Stimulated activated naive CD4-positive, alpha-beta T cell treated with Interleukin-2 at 50 U/mL for 16 hours (primary cell): ENCODE data around the gene KCNQ1.

Source experiments
- DNase-seq: peaks from one replicate; lab custom pipeline; 2025; lab: John Stamatoyannopoulos, UW

Gene KCNQ1

DNA sequence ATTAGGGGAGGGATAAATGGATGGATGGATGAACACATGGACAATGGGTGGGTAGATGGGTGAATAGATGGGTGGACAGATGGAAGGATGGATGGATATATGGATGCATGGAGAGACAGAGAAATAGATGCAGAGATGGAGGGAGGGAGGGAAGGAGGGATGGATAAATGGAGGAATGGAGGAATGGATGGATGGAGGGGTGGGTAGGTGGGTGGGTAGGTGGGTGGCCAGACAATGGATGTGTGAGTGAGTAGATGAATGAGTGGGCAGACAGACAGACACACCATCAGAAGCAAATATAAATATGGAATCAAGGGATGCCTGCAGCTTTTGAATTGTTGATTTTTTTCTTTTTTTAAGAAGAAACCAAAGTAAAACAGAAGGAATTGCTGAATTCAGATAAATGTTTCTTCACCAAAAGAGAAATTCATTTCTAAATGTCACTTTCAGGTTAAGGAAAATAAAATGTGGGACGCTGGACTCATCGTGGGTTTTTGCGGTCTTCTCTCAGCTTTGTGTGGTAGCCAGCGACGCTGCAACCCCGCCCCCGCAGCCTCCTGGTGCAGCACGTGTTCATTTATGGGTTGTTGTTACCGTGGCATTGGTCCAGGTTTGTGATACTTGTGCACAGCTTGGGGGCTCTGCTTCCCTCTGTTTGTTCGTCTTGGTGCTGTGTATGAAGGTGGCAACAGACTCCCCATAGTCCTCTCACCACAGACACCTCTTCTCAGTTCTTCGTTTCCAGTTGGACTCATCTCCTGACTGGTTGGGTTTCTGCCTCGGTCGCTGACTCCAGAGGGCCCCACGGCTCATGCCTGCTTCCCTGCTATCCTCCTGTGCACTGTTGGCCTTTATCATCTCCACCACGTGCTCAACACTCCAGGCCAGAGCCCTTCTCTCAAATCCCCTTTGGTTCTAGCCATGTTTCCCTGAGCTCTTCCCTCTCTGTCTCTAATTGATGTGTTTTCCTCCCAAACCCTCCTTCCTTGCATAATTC, 364.3 kb downstream of the KCNQ1 start:
- no peak for DNase-seq

DNA sequence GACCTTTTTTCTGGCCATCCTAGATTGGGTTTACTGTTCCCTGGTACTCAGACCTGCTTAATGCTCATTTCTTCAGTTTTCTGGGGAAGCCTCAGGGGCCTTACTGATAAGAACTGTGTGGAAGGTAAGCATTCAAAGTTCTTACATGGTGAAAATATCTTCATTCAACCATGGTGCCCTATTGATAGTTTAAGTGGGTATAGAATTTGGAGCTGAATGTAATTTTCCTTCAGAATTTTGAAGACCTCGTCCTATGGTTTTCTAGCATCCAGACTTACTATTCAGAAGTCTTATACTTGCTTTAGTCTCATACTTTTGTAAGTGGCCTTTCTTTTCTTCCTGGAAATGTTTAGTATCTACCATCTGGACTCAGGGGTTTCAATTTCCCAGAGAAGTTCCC, 365.0 kb downstream of the KCNQ1 start:
- no peak for DNase-seq

DNA sequence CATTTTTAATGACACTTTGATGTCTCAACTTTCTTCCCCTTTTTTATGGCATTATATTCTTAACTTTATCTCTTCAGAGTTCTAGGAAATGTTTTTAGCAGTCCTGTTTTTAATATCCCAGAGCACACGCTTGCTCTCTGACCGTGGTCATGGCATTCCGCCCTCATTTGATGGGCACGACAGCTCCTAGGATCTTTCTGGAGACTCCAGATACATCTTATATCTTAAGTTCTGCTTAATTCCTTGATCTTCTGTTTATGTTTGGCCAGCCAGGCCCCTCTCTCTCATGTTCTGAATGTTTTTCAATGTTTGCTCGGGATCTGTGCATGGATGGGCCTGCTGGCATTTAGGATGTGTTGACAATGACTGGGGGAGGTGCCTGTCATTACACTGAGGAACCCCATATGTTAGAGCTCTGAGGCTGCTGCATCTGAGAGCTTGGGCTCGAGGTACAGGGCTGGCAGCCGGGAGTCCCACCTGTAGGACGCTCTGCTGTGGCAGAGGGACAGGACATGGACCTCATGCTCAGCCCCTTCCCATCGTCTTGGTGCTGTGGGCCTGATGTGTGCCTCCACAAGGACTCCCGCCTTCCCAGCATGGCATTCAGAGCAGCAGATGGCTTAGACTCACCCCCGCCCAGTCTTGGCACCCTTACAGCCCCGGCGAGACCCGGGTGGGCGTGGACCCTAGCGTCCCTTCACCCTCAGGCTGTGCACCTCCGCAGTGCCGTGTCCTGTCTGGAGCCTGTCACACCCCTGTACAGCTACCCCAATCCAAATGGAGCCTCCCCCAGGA, 365.8 kb downstream of the KCNQ1 start:
- DNase-seq, result no peak

DNA sequence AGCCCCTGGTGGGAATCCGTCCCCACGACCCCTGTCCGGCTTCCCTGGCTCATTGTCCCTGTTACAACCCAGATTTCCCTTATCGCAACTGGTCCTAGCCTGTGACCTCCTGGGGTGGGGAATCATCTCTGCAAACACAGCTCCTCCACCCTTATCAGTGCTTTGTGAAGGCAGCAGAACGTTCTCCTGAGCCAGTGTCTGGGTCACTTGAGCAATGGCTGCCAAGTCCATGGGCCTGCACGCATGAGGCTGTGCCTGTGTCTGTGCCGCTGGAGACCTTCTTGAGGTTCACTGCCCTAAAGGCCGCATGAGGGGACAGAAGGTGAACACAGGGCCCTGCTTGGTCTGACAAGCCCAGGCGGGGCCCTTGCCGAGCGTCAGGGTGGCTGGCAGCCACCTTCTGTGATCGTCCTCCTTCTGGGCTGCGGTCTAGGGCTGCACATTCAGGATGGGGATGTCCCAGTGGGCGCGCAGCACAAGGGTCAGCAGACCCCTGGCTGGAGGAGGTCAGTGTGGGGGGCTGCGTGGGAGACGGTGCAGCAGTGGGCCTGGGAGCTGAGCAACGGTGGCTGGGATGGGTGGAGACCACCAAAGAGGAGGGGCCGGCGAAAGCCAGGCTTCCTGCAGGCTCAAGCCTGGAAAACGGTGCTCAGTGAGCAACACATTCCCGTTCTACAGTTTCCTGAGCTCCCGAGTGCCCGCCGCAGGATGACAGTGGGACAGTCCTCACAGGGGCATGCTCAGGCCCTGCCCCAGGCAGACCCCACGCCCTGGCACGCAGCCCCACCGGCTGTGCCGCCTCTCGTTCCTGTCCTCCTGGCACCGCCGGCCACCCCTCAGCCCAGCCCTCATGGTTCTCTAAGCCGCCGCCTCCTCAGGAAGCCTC, 366.6 kb downstream of the KCNQ1 start:
- DNase-seq, result no peak

DNA sequence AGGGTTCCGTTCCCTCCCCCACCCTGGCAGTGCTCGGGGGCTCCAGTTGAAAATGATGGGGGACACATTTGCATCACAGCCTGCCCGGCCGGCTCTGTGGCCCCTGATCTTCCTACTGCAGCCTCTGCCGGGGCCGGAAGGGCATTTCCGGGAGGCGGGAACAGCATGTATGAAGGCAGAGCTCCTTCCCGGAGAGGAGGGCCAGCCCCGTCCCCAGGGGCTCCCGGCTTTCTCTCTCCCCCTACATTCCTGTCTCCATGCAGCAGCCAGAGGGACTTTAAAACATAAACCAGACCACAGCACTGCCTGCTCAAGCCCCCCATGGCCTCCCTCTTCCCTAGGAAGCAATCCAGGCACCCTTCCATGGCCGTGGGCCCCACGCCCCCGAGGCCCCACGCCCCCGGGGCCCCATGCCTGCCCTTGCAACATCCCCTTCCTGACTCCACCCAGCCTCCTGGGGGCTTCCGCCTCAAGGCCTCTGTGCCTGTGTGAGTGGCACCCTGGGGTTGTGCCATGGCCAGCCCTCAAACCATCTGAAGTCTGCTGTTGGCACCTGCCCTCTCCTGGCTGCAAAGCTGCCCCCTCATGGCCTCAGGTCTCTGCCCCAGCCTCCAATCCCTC, 367.7 kb downstream of the KCNQ1 start:
- DNase-seq, result no peak

DNA sequence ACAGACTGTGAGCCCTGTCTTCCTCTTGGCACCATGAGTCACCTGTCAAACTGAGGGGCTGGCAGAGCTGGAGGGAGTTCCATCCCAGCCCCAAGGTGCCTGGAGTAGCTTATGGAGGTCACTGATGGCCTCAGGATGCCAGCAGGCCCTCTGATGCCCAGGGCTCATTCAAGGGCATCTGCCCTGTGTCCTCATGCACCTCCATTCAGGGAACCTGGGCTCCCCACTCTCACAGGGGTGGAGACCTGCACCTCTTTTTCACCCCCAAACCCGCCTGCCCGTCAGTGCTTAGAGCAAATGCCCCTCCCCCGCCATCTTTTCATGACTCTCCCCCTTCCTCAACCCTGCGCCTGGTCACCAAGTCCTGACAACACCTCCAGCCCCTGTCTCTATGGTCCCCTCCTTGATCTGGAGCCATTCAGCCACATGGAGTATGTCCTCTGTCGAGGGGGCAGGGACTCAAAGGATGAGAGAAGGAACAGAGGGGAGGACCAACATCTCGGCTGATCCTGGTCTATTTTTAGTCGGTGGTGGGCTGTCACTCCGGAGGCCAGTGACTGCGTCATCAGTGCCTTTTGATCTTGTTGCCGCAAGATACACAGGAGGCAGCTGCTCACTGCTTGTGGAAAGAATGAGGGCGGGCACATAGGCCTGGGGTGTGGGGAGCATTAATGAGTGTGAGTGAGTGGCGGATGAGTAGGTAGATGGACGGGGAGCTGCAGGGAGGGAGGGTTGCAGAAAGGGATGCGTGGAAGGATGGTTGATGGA, 368.5 kb downstream of the KCNQ1 start:
- DNase-seq, result no peak

DNA sequence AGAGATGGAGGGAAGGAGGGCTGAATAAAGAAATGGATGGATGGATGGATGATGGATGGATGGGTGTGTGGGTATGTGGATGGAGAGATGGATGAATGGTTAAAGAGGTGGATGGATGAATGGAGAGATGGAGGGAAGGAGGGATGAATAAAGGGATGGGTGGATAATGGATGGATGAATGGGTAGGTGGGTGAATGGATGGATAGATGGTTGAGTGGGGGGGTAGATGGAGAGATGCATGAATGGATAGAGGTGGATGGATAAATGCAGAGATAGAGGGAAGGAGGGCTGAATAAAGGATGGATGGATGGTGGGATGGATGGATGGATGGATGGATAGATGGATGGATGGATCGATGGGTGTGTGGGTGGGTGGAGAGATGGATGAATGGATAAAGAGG, 369.2 kb downstream of the KCNQ1 start:
- DNase-seq, result no peak

DNA sequence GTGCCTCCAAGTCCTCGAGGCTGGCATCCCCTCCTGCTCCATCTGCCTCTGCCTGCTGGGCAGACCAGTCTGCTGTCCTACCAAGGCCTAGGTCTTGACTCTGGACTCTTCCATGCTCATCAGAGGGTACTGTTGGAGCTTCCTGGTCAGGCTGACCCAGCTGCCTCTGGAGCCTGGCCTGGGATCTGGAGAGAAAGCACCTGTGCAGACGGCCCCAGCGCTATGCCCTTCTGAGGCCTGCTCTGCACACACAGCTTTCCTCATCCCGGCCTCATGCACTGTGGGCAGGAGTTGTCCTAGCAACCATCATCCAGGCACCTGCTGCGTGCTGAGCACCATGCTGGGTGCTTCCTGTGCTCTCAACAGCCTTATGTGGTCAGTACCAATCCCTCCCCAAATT, 369.9 kb downstream of the KCNQ1 start:
- no peak for DNase-seq

DNA sequence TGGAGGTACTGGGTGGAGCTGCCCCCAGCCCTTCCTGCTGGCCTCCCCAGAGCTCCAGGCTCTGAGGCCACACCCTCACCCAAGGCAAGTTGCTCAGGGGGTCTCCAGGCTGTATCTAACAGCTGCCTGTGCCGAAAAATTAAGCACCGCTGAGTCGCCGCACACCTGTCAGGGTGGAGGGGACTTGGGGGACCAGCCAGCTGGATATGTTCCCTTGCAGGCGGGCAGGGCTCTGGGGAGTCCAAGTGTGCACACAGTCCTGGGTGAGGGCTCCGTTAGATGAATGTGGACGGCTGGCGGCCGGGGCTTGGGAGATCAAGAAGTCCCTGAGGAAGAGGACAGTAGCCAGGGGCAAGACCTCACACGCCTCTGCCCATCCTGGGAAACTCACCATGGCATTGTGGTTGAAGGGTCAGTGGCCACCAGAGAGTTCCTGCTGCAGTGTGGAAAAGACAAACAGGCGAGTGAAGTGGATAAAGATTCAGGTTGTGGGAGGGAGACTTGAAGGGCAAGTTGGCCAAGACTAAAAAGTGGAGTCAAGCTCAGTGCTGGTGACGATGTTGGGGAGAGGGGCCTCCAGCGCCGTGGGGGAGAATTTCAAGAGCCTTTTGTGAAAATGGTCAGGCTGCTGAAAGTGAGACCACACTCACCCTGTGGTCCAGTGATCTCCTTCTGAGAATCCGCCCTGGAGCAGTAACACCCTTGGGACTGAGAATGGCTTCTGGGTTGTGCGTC, 371.1 kb downstream of the KCNQ1 start:
- no peak for DNase-seq

DNA sequence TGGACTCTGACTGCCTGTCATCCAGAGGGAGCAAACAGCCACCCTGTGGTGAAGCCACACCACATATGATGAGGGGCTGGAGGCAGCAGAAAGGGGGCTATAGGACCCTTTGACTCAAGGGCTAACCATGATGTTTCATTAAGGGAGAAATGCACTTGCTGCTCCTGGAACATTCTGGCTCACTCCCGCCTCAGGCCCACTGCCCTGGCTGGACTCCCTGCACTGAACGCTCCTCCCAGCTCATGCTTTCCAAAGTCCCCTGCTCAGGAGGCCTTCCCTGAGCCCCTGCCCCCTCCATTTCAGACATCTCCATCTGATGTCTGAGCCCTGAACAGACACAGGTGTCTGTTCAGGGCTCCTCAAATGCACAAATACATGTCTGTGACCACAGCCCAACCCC, 371.7 kb downstream of the KCNQ1 start:
- no peak for DNase-seq

DNA sequence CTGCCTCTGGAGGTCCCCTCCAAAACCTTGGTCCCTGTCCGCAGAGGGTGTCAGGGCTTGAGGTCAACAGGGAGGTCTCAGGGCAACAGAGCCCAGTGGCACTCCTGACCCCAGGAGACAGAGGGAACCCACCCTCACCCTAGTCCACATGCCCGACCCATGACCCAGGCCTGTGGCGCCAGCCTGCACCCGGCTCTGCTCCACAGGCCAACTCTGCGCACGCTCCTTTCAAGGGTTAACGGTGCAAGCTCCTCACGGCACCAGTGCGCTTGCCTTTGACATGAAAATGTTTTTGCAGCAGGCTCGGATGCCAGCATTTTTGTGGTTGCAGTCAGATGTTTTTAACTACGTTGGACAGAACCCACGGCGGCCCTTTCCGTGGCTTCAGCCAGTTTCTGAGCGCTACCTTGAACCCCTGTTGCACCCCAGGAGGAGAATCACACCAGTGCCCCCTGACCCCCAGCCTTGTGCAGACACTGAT, 372.2 kb downstream of the KCNQ1 start:
- DNase-seq, result no peak

DNA sequence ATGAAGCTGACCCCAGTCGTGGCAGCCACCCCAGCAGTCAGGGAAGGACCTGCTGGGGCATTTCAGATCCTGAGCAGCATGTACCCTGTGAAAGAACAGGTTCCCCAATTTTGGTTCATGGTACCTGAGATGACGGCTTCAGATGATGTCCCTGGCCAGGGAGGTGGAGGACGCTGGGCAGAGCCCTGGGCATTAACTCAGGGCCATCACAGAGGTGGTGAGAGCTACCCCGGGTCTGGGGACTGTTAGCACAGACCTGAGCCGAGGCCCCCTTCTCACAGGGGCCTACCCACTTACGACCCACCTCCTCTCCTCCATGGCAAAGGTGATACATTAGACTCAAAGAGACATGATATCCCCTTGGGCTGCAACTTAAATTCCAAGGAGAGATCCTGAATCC, 372.6 kb downstream of the KCNQ1 start:
- DNase-seq, result no peak

DNA sequence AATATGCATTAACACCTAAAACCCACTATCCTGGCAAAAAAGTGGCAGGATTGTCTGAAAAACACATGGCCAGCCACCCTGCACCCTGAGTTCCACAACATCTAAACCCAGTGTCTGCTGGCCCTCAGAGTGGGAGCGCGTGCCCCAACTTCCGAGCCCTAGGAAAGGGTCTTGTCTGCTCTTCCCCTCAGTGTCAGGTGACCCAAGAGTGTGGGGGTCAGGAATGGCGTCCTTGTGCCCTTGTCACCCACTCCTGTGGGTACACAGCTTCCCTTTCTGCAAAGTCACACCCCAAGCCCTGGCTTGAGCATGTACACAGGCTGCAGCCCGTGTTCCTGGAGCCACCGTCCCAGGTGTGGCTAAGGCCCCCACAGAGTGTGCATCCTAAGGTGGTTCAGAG, 373.2 kb downstream of the KCNQ1 start:
- no peak for DNase-seq

DNA sequence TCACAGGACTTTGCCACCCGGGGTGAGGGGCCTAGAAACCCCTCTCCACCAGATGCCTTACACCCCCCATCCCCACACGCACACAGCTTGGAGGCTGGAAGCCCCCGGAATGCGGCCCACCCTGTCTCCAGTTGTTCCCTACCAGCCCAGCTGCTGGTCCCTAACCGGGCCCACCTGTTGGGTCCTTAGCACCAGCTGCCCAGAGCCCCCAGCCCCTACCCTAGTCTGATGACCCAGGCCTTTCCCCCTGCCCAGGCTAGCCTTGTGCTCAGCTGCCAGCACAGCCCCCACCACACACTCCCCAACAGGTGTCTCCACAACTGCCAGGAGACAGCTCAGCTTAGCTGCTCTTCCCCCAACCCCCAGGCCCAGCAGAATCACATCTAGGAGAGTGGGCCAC, 373.7 kb downstream of the KCNQ1 start:
- no peak for DNase-seq

DNA sequence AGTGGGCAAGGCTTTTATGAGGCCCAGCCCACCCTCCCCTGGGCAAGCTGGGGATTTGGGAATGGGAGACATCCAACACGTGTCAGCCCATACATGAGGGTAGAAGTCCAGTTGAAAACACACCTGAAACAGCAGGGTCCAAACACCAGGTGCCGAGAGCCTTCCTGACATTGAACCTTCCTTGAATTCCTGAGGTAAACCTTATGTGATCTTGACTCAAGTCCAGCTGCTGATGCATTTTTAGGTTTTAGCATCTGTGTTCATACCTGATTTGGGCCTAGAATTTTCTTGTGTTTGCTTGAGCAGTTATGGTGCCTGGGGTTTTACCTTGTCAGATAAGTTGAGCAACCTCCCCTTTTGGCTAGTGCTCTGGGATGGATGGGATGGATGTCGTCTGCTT, 374.5 kb downstream of the KCNQ1 start:
- no peak for DNase-seq

DNA sequence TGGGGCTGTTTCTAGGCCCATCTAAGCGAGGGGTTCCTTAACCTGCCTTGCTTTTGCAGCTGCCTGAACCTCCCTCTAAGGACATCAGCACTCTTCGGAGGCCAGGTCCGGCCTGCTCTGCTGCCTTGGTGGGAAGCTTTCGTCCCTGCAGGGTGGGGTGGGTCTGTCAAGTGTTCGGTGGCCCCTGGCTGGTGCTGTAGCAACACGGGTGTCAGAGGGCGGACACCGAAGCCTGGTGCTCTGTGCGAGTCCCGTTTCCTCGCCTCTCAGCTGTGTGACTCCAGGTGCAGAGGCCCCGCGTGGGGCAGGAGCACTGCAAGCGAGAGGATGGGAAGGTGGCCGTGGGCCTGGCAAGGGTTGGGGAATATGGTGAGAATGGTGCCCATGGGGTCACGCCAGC, 376.2 kb downstream of the KCNQ1 start:
- DNase-seq, result no peak

DNA sequence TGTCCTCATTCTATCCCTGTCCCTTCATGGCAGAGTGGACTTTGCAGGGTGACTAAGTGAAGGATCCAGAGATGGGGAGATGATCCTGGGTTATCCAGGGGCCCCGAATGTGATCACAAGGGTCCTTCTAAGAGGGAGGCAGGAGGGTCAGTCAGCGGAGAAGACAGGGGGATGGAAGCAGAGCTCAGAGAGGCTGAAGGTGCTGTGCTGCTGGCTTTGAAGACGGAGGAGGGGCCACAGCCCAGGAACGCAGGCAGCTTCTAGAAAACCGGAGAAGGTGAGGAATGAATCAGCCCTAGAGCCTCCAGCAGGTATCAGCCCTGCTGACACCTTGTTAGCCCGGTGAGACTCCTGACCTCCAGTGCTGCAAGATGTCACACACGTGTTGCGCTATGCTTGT, 377.1 kb downstream of the KCNQ1 start:
- DNase-seq, result no peak

DNA sequence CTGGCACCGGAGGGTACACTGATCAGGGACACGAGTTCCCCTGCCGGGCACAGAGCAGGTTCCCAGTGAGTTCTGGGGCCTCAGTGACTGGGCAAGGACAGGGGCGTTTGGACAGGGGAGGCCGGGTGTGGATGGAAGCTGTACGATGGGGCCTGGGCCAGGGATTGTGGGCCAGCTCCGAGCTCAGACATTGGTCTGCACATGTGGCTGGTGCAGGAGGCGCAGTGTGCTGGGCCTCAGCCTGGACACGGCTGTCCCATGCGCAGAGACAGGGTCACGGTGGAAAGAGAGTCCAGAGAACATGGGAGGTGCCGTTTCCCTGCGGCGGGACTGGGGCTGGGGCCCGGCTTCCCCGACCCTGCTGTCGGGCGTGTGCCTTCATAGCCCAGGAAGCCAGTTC, 380.0 kb downstream of the KCNQ1 start:
- DNase-seq, result no peak

DNA sequence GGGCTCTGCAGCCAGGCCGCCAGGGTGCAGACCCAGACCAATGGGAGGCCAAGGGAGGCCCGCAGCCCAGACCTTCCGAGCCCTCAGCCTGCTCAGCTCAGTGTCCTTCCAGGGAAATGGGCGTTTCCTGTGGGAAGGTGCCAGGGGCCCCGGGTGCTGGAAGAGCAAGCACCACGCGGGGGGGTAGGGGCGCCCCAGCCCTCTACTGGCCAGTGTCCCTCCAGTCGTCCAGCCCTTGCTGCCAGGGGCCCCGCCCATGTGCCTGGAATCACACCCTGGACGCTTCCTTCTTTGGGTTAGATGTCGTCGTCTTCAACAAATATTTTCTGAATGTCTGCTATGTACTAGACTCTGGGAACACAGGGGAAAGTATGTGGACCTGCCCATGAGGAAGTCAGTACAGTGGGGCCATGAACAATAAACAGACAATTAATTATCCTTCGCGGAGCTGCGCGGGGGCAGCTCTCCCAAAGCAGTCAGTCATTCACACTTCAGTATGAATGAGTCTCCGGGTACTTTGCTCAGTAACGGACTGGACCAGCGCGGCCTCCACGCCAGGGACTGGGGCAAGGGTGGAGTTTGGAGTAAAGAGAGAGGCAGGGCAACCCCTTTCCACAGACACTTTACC, 380.6 kb downstream of the KCNQ1 start:
- DNase-seq, result no peak
